Measurements from ENCODE around the gene UBR3.
"Not testable (repeated sequence)": the region's sequence is repeated elsewhere in the genome, so short reads cannot be mapped to it uniquely, and the experiment has no call there.

UBR3 gene

DNA sequence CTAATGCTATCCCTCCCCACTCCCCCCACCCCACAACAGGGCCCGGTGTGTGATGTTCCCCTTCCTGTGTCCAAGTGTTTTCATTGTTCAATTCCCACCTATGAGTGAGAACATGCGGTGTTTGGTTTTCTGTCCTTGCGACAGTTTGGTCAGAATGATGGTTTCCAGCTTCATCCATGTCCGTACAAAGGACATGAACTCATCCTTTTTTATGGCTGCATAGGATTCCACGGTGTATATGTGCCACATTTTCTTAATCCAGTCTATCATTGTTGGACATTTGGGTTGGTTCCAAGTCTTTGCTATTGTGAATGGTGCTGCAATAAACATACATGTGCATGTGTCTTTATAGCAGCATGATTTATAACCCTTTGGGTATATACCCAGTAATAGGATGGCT is 109.4 kb downstream of the UBR3 start:
- DNase-seq (ENCODE audit: low read depth in 3 of 3), result not testable (repeated sequence)

DNA sequence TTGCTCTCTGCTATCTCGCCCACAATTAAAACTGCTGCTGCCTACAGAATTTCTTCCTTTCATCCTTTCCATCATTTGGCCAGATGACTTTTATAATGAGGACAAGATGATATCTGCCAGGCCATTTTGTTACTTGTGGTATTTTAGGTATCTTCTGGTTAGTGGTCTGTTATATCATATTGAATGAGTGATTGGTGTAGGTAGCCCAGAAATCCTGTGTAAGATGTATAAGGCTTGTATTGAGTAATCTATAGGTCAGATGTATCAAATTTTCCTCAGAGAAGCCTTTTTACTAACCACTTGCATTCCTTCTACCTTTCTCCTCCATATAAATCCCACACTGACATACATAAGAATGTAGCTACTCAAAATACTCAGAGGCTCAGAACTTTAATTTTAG is 118.3 kb downstream of the UBR3 start:
- DNase-seq (ENCODE audit: low read depth in 3 of 3), result no peak

DNA sequence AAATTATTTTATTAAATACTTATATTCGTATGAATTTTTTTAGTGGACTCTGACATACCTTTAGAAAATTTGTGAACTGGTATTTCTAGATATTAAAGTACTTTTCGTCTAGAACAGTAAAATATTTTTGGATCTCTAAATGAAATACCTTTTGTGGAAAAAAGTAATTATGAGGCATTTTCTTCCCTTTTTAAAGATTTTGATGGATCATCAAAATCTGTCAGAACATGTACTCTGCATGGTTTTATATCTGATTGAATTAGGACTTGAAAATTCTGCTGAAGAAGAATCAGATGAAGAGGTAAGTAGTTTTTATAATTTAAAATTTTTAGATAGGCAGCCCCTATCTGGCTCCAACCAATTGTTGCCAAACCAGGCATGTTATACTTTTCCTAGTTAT is 118.8 kb downstream of the UBR3 start:
- no peak for DNase-seq (ENCODE audit: low read depth in 3 of 3)

DNA sequence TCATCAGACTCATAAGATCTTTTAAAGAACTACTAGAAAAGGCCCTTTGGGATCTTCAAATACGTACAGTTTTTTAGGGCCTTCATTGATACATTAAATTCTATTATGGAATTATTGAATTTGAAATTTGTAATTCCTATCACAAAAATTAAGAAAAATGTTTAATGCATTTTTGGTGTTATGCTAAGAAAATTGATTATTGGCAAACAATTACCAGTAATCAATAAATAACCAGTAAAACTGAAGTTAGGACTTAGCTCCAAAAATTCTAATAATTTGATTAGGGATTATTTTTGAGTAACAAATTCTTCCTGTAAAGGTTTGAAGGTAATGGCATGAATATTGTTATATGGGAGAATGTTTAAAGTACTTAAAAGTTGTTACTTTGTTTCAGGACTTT is 119.3 kb downstream of the UBR3 start:
- DNase-seq (ENCODE audit: low read depth in 3 of 3), result no peak

DNA sequence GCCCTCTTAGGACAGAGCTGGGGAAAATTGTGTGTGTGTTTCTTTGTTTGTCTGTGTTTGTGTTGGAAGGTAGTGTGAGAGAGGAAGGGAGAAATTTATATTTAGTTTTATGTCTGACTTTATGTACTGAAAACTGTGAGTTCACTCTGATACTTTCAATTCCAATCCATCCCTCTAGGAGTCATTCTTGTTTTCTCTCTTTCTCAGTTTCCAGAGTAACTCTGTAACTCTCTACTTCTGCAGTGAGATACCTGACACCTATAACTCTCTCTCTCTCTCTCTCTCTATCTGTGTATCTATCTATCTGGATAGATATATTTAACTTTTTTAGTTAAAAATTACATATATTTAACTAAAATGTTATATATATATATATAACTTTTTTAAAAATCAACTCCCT is 128.7 kb downstream of the UBR3 start:
- DNase-seq (ENCODE audit: low read depth in 3 of 3), result no peak

DNA sequence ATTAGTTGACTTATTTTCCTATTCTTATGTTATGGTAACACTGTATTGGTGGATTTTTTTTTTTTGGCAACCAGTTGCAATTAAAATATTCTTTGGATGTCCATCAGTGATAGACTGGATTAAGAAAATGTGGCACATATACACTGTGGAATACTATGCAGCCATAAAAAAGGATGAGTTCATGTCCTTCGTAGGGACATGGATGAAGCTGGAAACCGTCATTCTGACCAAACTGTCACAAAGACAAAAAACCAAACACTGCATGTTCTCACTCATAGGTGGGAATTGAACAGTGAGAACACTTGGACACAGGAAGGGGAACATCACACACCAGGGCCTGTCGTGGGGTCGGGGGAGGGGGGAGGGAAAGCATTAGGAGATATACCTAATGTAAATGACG is 130.0 kb downstream of the UBR3 start:
- not testable (repeated sequence) for DNase-seq (ENCODE audit: low read depth in 3 of 3)

DNA sequence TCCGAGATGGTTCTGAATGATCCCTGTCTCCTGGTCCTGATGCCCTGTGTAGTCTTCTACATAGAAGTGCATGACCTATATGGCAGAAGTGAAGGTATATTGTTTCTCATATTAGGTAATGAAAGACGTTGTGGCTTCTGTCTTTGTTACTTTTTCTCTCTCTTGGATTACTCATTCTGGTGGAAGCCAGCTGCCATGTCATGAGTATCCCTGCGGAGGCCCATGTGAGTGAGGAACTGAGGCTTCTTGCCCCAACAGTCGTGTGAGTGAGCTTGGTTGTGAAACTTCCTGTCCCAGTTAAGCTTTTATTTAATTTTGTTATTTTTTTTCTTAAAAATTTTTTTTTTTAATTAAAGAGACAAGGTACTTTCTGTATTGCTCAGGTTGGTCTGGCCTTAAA is 134.7 kb downstream of the UBR3 start:
- DNase-seq (ENCODE audit: low read depth in 3 of 3), result no peak

DNA sequence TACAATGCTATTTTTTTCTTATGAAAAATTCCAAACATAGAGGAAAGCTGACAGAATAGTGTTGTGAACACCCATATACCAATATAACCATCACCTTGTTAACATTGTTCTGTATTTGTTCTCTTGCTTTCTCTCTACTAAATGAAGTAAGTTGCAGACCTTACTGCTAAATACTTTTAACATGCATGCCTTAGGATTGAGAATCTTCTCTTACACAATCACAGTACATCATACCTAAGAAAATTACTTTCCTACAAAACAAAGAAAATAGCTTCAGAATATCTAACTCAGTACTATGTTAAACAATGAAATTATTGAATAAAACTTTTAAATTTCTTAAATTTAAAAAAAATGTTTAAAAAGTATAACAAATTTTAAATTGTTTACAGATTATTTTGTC is 136.5 kb downstream of the UBR3 start:
- DNase-seq (ENCODE audit: low read depth in 3 of 3), result no peak

DNA sequence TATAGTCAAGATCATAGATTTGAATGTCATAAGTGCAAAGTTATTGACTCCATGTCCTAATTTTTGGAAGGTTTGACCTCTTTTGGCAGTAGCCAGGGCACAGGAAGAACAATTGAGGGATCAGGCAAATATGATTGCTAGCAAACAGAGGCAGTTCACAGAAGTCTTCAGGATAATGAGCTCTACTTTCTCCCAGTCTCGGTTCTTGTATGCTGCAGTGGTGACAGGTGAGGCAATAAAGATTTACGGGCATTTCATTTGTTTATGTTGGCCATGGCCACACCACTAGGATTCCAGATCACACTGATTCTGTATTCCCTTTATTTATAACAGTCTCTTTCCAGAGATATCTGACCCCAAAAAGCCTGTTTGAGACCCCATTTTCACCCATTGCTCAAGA is 137.5 kb downstream of the UBR3 start:
- DNase-seq (ENCODE audit: low read depth in 3 of 3), result no peak

DNA sequence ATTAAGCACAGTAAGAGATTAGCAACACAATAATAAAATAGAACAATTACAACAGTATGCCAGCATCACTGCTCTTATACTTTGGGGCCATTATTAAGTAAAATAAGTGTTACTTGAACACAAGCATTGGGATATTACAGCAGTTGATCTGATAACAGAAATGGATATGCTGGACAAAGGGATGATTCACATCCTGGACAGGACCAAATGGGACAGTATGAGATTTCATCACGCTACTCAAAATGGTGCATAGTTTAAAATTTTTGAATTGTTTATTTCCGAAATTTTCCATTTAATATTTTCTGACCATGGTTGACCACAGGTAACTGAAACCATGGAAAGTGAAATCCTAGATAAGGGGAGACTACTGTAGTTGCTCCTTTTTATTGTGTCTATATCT is 138.2 kb downstream of the UBR3 start:
- no peak for DNase-seq (ENCODE audit: low read depth in 3 of 3)

DNA sequence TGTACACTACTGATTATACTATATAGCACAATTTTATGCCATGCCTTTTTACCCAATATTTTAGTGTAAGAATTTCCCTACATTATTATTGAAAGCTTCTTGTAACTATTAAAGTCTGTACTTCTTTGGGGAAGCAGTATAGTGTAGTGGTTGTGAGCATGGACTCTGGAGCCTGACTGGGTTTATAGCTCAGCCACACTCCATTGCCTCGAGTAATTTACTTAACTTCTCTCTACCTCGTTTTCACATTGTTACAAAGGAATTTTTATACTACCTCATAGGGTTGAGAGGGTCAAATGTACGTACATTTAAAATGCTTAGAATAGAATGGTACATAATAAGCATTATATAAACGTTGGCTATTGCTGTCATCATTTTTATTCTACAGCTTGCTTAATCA is 139.2 kb downstream of the UBR3 start:
- DNase-seq (ENCODE audit: low read depth in 3 of 3), result no peak

DNA sequence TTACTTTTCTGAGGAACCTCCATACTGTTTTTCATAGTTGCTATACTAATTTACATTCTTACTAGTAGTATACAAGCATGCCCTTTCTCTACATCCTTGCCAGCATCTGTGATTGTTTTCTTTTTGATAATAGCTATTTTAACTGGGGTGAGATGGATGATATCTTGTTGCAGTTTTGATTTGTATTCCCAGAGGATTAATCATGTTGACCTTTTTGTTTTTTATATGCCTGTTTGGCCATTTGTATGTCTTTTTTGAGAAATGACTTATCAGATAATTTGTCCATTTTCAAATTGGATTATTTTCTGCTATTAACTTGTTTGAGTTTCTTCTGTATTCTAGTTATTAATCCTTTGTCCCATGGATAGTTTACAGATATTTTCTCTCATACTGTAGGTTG is 141.5 kb downstream of the UBR3 start:
- no peak for DNase-seq (ENCODE audit: low read depth in 3 of 3)

DNA sequence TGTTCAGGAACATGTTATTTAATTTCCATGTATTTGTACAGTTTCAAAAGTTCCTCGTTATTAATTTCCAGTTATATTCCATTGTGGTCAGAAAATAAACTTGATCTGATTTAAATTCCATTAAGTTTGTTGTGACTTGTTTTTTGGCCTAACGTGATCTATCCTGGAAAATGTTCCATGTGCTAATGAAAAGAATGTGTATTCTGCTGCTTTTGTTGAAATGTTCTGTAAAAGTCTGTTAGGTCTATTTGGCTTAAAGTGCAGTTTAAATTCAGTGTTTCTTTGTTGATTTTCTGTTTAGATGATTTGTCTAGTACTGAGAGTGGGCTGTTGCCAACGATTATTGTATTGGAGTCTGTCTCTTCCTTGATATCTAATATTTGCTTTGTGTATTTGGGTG is 148.0 kb downstream of the UBR3 start:
- DNase-seq (ENCODE audit: low read depth in 3 of 3), result no peak

DNA sequence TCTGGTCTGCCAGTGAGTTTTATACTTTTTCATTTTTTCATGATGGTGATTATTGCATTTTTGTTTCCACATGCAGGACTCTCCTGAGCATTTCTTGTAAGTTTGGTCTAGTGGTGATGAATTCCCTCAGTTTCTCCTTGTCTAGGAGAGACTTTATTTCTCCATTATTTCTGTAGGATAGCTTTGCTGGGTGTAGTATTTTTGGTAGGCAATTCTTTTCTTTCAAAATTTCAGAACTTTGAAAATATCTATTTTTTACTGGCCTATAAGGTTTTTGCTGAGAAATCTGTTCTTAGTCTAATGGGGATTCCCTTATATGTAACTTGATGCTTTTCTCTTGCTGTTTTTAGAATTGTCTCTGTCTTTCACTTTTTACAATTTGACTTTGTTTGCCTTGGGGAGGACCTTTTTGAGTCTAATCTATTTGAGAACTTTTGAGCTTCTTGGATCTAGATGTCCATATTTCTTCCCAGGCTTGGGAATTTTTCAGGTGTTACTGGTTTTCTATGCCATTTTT is 149.1 kb downstream of the UBR3 start:
- no peak for DNase-seq (ENCODE audit: low read depth in 3 of 3)

DNA sequence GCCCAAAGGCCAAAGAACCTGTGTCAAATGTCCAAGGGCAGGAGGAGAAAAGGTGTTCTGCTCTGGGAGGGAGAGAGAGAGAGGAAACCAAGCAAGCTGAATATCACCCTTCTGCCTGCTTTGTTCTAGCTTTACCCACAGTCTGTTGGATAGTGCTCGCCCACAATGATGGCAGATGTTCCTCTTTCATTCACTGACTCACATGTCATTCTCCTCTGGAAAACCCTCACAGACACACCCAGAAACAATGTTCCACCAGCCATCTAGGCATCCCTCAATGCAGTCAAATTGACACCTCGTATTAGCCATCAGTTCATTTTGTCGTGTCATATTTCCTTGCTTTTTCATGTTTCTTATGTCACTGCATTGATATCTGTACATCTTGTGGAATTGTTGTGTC is 150.3 kb downstream of the UBR3 start:
- DNase-seq (ENCODE audit: low read depth in 3 of 3), result no peak

DNA sequence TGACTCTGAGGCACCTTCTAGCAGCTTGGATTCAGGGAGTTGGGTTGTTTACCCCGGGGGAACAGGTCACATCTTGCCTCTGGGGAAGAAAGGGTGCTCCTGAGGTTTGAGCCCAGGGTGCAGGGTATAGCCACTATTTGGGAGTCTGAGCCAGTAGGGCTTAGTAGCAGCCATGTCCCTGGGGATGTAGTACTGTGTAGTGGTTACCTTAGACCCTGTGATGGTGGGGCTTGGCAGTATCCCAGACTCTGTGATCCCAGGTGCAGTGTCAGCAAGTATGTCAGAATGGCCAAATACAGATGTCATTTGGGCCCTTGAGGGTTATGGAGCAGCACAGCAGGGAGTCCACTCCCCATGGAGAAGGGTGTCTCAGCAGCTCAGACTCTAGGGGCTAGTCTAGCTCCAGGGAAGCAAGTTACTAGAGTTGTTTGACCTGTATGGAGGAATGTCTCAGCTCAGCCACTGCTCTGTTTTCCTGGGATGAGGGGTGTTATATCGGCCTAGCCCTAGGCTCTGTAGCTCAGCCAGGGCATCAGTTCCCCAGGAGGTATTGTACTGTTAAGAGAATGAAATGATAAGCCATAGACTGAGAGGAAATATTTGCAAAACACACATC is 151.3 kb downstream of the UBR3 start:
- DNase-seq (ENCODE audit: low read depth in 3 of 3), result no peak

DNA sequence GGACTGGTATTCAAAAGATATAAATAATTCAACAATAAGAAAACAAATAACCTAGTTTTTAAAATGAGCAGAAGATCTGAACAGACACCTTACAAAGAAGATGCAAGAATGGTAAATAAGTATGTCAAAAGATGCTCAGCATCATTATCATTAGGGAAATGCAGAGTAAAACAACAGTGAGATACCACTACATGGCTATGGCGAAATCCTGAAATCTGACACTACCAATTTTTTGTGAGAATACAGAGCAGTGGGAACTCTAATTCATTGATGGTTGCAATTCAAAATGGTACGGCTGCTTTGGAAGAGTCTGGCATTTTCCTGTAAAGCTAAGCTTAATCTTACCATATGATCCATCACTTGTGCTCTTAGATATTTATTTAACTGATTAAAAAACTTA is 151.8 kb downstream of the UBR3 start:
- DNase-seq (ENCODE audit: low read depth in 3 of 3), result no peak

DNA sequence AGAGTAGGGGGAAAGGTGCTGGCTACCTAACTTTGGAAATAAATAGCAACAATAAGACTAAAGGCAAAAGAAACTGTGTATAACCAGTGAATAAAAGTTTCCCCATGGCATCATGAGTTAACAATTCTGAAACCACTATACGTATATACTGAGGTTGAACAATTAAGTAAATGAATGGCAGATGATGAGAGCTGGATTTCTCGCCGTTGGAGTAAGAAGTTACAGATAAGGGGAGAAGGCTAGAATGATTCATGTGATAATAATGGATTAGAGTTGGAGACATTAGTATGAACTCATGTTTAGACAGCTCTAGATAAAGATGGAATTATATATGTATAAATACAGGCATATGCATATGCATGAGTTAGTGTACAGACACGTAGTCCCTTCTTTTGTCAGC is 152.7 kb downstream of the UBR3 start:
- no peak for DNase-seq (ENCODE audit: low read depth in 3 of 3)

DNA sequence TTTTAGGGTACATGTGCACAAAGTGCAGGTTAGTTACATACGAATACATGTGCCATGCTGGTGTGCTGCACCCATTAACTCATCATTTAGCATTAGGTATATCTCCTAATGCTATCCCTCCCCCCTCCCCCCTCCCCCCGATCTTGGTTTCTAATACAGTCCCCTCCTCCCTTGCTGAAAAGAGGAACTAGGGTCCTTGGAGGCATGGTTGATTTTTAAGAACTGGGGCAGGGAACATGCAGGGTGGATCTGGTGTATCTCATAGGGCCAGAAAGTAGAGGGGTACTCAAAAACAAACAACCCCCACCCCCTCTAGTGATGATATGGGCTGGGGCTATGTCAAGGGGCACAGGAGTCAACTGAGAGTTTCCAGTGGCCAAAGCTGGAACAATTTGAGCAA is 153.4 kb downstream of the UBR3 start:
- DNase-seq (ENCODE audit: low read depth in 3 of 3), result no peak

DNA sequence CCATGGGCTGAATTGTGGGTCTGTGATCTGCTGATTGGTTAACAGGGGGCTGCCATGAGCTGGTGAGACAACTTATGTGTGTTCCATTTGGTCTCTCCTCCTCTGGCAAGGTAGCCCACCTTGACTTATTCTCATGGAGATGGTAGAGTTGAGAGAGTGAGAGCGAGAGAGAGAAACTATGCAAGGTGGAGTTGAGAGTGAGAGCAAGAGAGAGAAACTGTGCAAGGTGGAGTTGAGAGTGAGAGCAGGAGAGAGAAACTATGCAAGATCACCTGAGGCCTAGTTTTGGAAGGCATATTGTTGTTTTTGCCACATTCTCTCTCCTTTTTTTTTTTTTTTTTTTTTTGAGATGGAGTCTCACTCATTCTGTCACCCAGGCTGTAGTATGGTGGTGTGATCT is 155.7 kb downstream of the UBR3 start:
- DNase-seq (ENCODE audit: low read depth in 3 of 3), result no peak

DNA sequence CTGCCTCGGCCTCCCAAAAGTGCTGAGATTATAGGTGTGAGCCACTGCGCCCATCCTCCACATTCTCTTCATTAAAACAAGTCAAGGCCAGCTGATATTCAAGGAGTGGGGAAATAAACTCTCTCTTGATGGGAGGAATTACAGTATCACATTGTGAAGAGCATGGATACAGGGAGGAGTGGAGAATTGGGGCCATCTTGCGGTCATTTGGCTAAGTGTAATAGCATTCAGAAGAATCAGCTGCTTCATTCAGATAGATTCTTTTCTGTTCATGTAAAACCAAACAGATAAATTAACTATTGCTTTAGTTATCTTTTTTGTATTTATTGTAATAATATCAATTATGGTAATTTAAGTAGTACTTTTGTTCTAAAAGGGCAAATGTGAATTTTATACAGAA is 156.3 kb downstream of the UBR3 start:
- no peak for DNase-seq (ENCODE audit: low read depth in 3 of 3)

DNA sequence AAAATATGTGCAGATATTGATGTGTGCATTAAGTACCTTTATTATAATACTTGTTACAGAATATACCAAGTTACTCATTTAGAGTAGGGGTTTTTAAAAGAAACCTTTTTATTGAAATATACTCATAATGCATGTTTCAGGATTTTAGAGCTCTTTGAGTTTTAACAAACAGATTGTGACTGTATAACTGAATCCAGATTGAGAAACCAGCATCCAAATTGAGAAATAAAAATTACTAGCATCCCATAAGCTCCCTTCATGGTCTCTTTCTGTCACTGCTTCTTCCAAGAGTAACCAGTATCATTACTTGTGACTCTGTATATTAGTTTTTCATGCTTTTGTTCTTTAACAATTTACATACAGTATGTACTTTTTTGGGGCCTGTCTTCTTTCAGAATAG is 156.9 kb downstream of the UBR3 start:
- no peak for DNase-seq (ENCODE audit: low read depth in 3 of 3)

DNA sequence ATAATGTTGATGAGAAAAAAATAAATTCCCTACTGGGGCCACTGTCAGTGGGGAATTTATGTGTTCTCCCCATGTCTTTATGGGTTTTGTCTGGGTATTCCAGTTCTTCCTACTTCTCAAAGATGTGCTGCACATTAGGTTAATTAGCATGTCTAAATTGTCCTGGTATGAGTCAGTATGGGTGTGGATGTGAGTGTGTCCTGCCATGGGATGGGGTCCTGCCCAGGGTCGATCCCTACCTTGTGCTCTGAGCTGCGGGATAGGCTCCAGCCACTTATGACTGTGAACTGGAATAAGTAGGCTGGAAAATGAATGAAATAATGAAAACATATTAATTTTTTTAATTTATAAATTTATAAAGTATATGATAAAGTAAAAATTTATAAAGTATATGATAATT is 167.5 kb downstream of the UBR3 start:
- DNase-seq (ENCODE audit: low read depth in 3 of 3), result no peak

DNA sequence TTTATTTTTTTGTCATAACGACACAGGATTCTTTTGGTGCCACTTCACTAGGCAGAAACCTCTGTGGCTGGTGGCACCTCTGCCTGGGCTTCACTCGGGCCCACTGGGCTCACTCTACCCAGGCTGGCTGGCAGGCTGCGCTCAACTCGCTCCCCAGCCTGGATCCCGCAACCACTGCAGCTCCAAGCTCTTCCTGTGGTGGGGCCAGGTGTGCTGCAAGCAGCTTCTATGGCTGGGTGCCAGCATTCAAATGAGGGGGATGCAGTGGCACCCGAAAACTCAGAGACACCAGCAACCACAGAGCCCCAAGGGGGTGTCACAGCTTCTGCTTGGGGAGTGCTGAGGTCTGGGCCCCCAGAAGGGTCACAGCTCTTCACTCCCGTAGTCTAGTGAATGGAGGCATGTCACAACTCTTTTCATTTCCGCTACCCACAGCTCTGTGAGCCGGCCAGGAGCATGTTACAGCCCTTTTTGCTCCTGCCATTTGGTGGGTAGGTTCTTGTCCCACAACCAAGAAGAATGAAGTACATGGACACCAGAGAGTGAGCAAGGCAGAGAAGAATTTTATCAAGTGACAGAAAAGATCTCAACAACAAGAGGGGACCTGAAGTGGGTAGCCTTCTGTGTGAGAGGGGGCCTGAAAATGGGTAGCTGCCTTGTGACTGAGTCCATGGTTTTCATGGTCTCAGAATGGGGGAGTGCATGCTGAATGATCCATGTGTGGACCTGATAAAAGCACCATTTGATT is 170.1 kb downstream of the UBR3 start:
- DNase-seq (ENCODE audit: low read depth in 3 of 3), result no peak

Data from stimulated activated CD4-positive, alpha-beta T cell treated with anti-CD3 and anti-CD28 coated beads, TNF-alpha, amount 100 ng/mL, for 4 hours (primary cell).